22Rv1 (cell line): Measurements from ENCODE around the gene SLIT1.

Source experiments
- ZFX ChIP-seq: fragments of 450-650 bp; IDR thresholded peaks from 2 replicates; pipeline ENCODE4 v1.6.1; 2017; ENCODE audit warnings: antibody characterized with exemption, borderline replicate concordance
- TF ChIP-seq, protein P1 (sequence below): fragments of 450-650 bp; IDR thresholded peaks from 2 replicates; pipeline ENCODE4 v1.5.1; 2017; ENCODE audit warnings: mild to moderate bottlenecking

DNA sequence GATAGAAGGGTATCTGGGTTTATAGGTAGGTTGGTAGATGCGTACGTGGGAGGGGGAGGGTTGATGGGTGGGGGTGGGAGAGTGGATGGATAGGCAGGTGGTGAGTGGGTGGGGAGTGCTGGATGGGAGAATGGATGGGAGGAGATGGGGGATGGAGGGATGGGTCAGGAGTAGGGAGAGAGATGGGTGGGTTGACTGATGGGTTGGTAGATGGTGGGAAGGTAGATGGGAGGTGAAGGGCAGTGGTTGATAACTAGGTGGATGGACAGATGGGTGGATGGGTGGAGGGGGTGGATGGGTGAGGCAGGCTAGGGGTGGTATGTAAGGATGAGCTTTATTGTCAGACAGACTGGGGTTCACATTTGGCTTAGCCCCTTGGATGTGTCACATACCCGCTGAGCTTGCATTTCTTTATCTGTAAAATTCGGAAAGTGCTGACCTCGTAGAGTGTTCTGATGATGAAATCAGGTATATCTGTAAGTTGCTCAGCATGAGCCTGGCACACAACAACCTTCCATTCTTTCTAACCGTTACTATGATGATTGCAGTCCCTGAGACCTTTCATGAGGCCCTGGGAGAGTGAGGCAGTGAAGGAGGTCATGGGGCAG, 34.3 kb downstream of the SLIT1 start:
- TF ChIP-seq, protein P1, sequence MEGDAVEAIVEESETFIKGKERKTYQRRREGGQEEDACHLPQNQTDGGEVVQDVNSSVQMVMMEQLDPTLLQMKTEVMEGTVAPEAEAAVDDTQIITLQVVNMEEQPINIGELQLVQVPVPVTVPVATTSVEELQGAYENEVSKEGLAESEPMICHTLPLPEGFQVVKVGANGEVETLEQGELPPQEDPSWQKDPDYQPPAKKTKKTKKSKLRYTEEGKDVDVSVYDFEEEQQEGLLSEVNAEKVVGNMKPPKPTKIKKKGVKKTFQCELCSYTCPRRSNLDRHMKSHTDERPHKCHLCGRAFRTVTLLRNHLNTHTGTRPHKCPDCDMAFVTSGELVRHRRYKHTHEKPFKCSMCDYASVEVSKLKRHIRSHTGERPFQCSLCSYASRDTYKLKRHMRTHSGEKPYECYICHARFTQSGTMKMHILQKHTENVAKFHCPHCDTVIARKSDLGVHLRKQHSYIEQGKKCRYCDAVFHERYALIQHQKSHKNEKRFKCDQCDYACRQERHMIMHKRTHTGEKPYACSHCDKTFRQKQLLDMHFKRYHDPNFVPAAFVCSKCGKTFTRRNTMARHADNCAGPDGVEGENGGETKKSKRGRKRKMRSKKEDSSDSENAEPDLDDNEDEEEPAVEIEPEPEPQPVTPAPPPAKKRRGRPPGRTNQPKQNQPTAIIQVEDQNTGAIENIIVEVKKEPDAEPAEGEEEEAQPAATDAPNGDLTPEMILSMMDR = no peak
- no peak for TF ChIP-seq ZFX
